Measurements from ENCODE around the gene RIMKLB. TPM values are rescaled to one million over a fixed set of nuclear protein-coding genes. Genes with fewer than 3 reads are reported as not detected.

The RIMKLB gene
- total and polyA plus RNA-seq, 2 of the 8 experiments (the other 6 are each of a cell fraction or from before 2014, with no cell fraction given), result 37.8 to 78.2 TPM

GRCh38 chr12:8699714-8700113 is 1.9 kb downstream of the RIMKLB start (continued):
- TF ChIP-seq CEBPB (IDR thresholded peaks at IDR 0.05; ENCODE audit: low read depth, low read length) (no peak), SP1 (IDR thresholded peaks at IDR 0.05; ENCODE audit: low read depth, low read length) (no peak), CHD2 (IDR thresholded peaks at IDR 0.05; ENCODE audit: low read length) (no peak)

Data from H1 (cell line).